ENCODE results near the gene KATNBL1.

GRCh38 chr15:34114215-34114614 lies 95.7 kb downstream of the KATNBL1 start:
- TF ChIP-seq POLR2A (IDR thresholded peaks at IDR 0.05; ENCODE audit: low read depth, low read length) (no peak), POLR2AphosphoS5 (IDR thresholded peaks at IDR 0.05; ENCODE audit: insufficient read depth, low read depth, low read length) (no peak), CTCF (IDR thresholded peaks at IDR 0.05; ENCODE audit: extremely low read depth in 1 of 2, insufficient read depth in 1 of 2, low read depth in 1 of 2, low read length in 2 of 2) (no peak), MYC (IDR thresholded peaks at IDR 0.05; ENCODE audit: low read depth, low read length) (no peak), FOS (IDR thresholded peaks at IDR 0.05; ENCODE audit: borderline replicate concordance, insufficient read depth, low read length) (no peak)

All from endothelial cell of umbilical vein (primary cell).